ENCODE results near the gene NR6A1.

DNA sequence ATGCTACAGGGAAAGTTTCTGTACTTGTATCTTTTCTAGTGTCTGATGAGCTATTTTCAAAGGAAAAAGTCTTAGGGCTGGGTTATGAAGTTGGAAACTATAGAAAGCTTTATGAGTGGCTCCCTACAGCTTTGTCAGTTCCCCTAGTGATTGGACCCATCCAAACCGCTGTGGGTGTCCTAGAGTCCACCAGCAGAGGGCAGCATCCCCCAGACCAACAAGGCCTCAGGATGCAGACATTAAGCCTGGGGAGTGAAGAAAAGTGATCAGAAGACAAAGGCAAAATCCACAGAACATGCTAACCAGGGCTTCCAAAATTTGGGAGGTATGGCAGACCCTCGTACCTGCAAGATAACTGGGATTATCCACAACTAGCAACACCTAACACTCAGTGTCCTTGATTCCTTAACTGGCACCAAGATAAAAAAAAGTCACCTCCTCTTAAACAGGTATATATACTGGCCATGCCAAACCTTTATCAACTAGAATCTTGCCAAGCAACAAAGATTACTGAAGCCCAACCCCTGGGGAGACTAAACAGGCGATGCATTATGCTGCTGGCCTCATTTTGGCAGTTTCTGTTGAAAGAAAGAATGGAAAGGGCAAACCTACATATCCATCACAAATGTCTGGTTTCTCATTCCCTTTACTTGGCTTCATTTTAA, 153.5 kb downstream of the NR6A1 start:
- peak; percentile 40 to 89 (median 82) for TF ChIP-seq CTCF (IDR thresholded peaks at IDR 0.05 in 8 of 11, conservative IDR thresholded peaks at IDR 0.05 in 3 of 11)
- TF ChIP-seq POLR2A (IDR thresholded peaks at IDR 0.05) = no peak
- TF ChIP-seq POLR2AphosphoS5 (IDR thresholded peaks at IDR 0.05) = no peak
